ENCODE data around the gene FBLN2. TPM values are rescaled to one million over a fixed set of nuclear protein-coding genes. Genes with fewer than 3 reads are reported as not detected.

FBLN2 gene
- total RNA-seq, 2 experiments from 2014 or later, result 0.35 TPM; not detected in 1

DNA sequence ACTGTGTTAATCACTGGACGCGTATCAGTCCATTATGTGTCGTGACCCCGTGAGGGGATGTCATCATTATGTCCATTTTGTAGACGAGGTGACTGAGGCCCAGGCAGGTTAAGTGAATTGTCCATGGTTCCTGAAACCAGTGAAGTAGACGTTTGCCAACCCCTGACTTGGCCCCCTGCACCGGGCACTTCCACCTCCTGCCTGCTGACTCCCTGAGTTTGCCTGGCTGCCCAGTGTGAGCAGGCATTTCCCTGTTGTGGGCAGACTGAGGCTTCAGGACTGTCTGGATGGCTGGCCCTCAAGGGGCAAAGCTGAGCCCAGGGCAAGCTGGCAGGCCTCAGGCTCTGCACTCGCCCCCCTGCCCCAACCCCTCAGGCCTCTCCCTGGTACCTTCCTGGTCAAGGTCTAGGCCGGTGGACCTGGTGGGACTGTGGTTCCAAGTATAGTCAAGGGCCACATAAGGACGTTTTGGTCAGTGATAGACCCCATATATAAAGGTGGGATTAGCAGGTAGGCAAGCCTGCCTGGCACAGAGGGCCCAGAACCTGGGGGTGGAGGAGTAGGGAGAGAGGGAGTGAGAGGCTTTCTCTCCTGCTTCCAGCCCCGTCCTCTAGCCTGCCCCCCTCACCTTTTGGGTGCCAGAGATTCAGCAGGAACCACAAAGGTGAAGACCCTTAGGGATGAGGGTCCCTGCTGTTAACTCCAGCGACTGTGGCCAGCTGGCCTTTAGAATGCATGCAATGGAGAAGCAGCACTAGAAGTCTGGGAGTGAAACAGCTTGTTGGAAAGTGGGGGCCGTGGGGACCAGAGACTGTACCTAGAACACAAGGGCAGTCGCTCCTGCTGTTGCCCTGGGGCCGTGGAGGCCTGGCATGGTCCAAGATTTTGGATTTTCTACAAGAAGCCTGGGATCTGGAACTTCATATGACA is 34.6 kb downstream of the FBLN2 start:
- Mint-ChIP-seq H3K27me3 (no peaks in the 10 kb centered on the region), H3K4me1 (peaks cover 3% of the 10 kb centered on the region), H3K36me3 (no peaks in the 10 kb centered on the region), H3K4me3 (no peak overlapping the region), H3K9me3 (ENCODE audit: low read depth) (no peaks in the 10 kb centered on the region), H3K27ac (no peak overlapping the region)
- no peak for DNase-seq
- CTCF ChIA-PET, result no interaction called here
- ATAC-seq, result no peak

GRCh38 chr3:13584427-13584891 is 35.5 kb downstream of the FBLN2 start:
- H3K9me3 Mint-ChIP-seq (ENCODE audit: low read depth), result no peaks in the 10 kb centered on the region
- CTCF ChIA-PET, result no interaction called here
- no peak overlapping the region for H3K27ac Mint-ChIP-seq
- H3K4me3 Mint-ChIP-seq, result no peak overlapping the region
- ATAC-seq (no peak), DNase-seq (no peak)
- H3K27me3 Mint-ChIP-seq, result peaks cover under 1% of the 10 kb centered on the region
- H3K4me1 Mint-ChIP-seq, result peaks cover 3% of the 10 kb centered on the region
- no peaks in the 10 kb centered on the region for H3K36me3 Mint-ChIP-seq

- Mint-ChIP-seq H3K4me3 (no peak overlapping the region), H3K27me3 (peaks cover 4% of the 10 kb centered on the region), H3K36me3 (no peaks in the 10 kb centered on the region), H3K9me3 (ENCODE audit: low read depth) (no peaks in the 10 kb centered on the region), H3K4me1 (peaks cover 3% of the 10 kb centered on the region), H3K27ac (no peak overlapping the region)
- CTCF ChIA-PET, result no interaction called here
- DNase-seq (no peak), ATAC-seq (no peak)
These were observed 36.0 kb downstream of the FBLN2 start for GRCh38 chr3:13584901-13585300.

- CTCF ChIA-PET, result no interaction called here
- no peaks in the 10 kb centered on the region for H3K36me3 Mint-ChIP-seq
- no peaks in the 10 kb centered on the region for H3K9me3 Mint-ChIP-seq (ENCODE audit: low read depth)
- DNase-seq (no peak), ATAC-seq (no peak)
- peaks cover 16% of the 10 kb centered on the region for H3K27me3 Mint-ChIP-seq
- no peak overlapping the region for H3K27ac Mint-ChIP-seq
- no peak overlapping the region for H3K4me3 Mint-ChIP-seq
- H3K4me1 Mint-ChIP-seq, result no peaks in the 10 kb centered on the region
These were observed 38.5 kb downstream of the FBLN2 start for GRCh38 chr3:13587442-13587841.

- Mint-ChIP-seq H3K9me3 (ENCODE audit: low read depth) (no peaks in the 10 kb centered on the region), H3K27me3 (peaks cover 24% of the 10 kb centered on the region), H3K27ac (no peak overlapping the region), H3K4me3 (no peak overlapping the region), H3K4me1 (no peaks in the 10 kb centered on the region), H3K36me3 (no peaks in the 10 kb centered on the region)
- CTCF ChIA-PET, result no interaction called here
- DNase-seq (no peak), ATAC-seq (no peak)
These were observed 39.3 kb downstream of the FBLN2 start for GRCh38 chr3:13588221-13588701.

DNA sequence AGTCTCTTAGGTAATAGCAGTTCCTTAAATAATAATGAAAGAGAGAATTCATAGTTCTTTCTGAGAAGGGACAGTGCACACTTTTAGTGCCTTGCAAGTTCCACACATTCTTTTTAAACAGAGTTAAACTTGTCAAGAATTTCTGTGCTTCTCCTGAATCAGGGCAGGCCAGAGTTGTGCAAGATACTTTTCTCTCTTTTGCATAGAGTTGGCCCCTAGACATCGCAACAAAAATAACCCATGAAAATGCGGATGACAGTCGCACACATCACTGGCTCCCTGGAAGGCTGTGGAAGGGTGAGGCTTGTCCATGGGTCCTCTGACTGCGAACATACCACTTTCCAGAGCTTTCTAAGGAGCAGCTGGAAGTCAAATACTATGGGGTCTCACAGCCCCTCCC is 40.1 kb downstream of the FBLN2 start:
- Mint-ChIP-seq H3K27me3 (peaks cover 24% of the 10 kb centered on the region), H3K9me3 (ENCODE audit: low read depth) (no peaks in the 10 kb centered on the region), H3K27ac (no peak overlapping the region), H3K36me3 (no peaks in the 10 kb centered on the region), H3K4me1 (no peaks in the 10 kb centered on the region), H3K4me3 (no peak overlapping the region)
- CTCF ChIA-PET, result no interaction called here
- DNase-seq (no peak), ATAC-seq (no peak)

DNA sequence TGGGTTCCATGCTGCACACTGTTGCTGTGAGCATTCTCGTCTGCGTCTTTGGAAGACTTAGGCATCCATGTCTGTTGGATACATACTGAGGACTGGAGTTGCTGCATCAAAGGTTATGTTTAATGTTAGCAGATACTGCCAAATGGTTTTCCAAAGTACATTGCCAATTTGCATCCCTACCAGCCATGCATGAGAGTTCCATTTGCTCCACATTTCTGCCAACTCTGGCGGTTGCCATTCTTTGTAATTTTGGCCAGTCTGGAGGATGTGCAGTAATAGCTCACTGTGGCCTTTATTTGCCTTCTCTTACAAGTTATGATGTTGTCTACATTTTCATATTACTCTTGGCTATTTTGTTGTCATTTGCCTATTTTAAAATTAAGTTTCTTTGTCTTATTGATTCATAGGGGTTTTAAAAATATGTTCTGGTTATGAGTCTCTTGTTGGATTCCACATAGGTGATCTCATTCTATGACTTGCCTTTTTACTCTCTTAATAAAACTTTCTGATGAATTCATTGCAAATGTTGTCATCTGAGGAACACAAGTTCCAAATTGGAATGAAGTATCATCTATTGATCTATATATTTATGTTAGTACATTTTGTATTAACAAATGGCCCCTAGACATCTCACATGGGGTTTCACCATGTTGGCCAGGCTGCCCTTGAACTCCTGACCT is 42.1 kb downstream of the FBLN2 start:
- DNase-seq (no peak), ATAC-seq (no peak)
- Mint-ChIP-seq H3K4me3 (no peak overlapping the region), H3K27ac (no peak overlapping the region), H3K27me3 (peaks cover 27% of the 10 kb centered on the region), H3K36me3 (no peaks in the 10 kb centered on the region), H3K9me3 (ENCODE audit: low read depth) (no peaks in the 10 kb centered on the region), H3K4me1 (no peaks in the 10 kb centered on the region)
- CTCF ChIA-PET, result interaction anchor here (1.6 to 1.7 kb wide), 2 partner anchors 67 to 95 kb away, joined by 3 to 4 read pairs; no protein-coding TSS in a partner anchor

- DNase-seq (no peak), ATAC-seq (no peak)
- CTCF ChIA-PET, result interaction anchor here (0.9 to 1.2 kb wide), 2 partner anchors 56 to 97 kb away, joined by 3 read pairs; no protein-coding TSS in a partner anchor
These were observed 44.7 kb downstream of the FBLN2 start for GRCh38 chr3:13593615-13594014.

GRCh38 chr3:13594146-13594545 is 45.2 kb downstream of the FBLN2 start:
- no peaks in the 10 kb centered on the region for H3K9me3 Mint-ChIP-seq (ENCODE audit: low read depth)
- H3K27me3 Mint-ChIP-seq, result peaks cover 34% of the 10 kb centered on the region
- H3K36me3 Mint-ChIP-seq, result no peaks in the 10 kb centered on the region
- H3K4me3 Mint-ChIP-seq, result no peak overlapping the region
- DNase-seq (no peak), ATAC-seq (no peak)
- H3K4me1 Mint-ChIP-seq, result no peaks in the 10 kb centered on the region
- CTCF ChIA-PET, result interaction anchor here (0.9 kb wide), 1 partner anchor 55 kb away, joined by 3 read pairs; no protein-coding TSS in a partner anchor
- no peak overlapping the region for H3K27ac Mint-ChIP-seq

More at GRCh38 chr3:13593615-13594014, 44.7 kb downstream of the FBLN2 start:
- H3K9me3 Mint-ChIP-seq (ENCODE audit: low read depth), result no peaks in the 10 kb centered on the region
- H3K4me3 Mint-ChIP-seq, result no peak overlapping the region
- no peak overlapping the region for H3K27ac Mint-ChIP-seq
- peaks cover 34% of the 10 kb centered on the region for H3K27me3 Mint-ChIP-seq
- no peaks in the 10 kb centered on the region for H3K4me1 Mint-ChIP-seq
- H3K36me3 Mint-ChIP-seq, result no peaks in the 10 kb centered on the region

GRCh38 chr3:13594991-13595421 is 46.1 kb downstream of the FBLN2 start:
- Mint-ChIP-seq H3K36me3 (no peaks in the 10 kb centered on the region), H3K4me3 (no peak overlapping the region), H3K4me1 (no peaks in the 10 kb centered on the region), H3K9me3 (ENCODE audit: low read depth) (no peaks in the 10 kb centered on the region), H3K27me3 (peaks cover 30% of the 10 kb centered on the region), H3K27ac (no peak overlapping the region)
- DNase-seq (no peak), ATAC-seq (no peak)
- CTCF ChIA-PET, result no interaction called here

- Mint-ChIP-seq H3K27ac (no peak overlapping the region), H3K9me3 (ENCODE audit: low read depth) (no peaks in the 10 kb centered on the region), H3K27me3 (peaks cover 29% of the 10 kb centered on the region), H3K36me3 (no peaks in the 10 kb centered on the region), H3K4me1 (no peaks in the 10 kb centered on the region), H3K4me3 (no peak overlapping the region)
- DNase-seq (no peak), ATAC-seq (no peak)
- CTCF ChIA-PET, result no interaction called here
These were observed 46.6 kb downstream of the FBLN2 start for GRCh38 chr3:13595485-13595884.

DNA sequence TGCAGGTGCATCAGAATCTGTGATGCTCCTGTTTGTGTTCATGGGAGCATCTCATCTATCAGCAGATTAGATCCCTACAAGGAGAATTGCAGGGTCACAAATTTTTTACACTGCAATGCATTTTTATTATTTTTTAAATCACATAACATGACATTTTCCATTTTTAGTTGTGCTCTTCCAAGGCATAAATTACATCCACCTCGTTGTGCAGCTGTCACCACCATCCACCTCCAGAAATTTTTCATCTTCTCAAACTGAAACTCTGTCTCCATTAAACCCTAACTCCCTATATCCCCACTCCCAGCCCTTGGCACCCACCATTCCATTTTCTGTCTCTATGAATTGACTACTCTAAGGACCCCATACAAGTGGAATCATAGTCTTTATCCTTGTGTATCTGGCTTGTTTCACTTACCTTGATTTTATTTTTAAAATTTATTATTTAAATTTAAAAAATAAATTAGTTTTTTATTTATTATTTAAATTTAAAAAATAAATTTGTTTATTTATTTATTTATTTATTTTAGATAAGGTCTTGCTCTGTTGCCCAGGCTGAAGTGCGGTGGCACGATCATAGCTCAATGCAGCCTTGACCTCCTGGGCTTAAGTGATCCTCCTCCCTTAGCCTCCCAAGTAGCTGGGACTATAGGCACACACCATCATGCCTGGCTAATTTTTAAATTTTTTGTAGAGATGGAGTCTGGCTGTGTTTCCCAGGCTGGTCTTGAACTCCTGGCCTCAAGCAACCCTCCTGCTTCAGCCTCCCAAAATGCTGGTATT is 47.7 kb downstream of the FBLN2 start:
- peaks cover 23% of the 10 kb centered on the region for H3K27me3 Mint-ChIP-seq
- ATAC-seq (no peak), DNase-seq (no peak)
- no peaks in the 10 kb centered on the region for H3K36me3 Mint-ChIP-seq
- H3K9me3 Mint-ChIP-seq (ENCODE audit: low read depth), result no peaks in the 10 kb centered on the region
- no peak overlapping the region for H3K27ac Mint-ChIP-seq
- H3K4me1 Mint-ChIP-seq, result no peaks in the 10 kb centered on the region
- CTCF ChIA-PET, result no interaction called here
- H3K4me3 Mint-ChIP-seq, result no peak overlapping the region

- H3K36me3 Mint-ChIP-seq, result no peaks in the 10 kb centered on the region
- no peak overlapping the region for H3K27ac Mint-ChIP-seq
- no peak overlapping the region for H3K4me3 Mint-ChIP-seq
- H3K4me1 Mint-ChIP-seq, result no peaks in the 10 kb centered on the region
- H3K27me3 Mint-ChIP-seq, result peaks cover 20% of the 10 kb centered on the region
- DNase-seq (no peak), ATAC-seq (no peak)
- CTCF ChIA-PET, result no interaction called here
- H3K9me3 Mint-ChIP-seq (ENCODE audit: low read depth), result no peaks in the 10 kb centered on the region
These were observed 48.7 kb downstream of the FBLN2 start for GRCh38 chr3:13597661-13598060.

Measured in activated CD8-positive, alpha-beta memory T cell treated with anti-CD3 and anti-CD28 coated beads, Interleukin-2, amount 10 ng/mL, durations not matched to agents 7 days and 5 days (primary cell).